GM18907 (cell line): Measurements from ENCODE around the gene BUB3.

Experiments
- ATAC-seq: cut with Tn5 transposase; IDR thresholded peaks from one replicate; pipeline ENCODE4 v1.9.1; 2021; ENCODE audit warnings: mild to moderate bottlenecking, moderate library complexity; ENCODE audit not compliant: unreplicated experiment

The BUB3 gene

GRCh38 chr10:123202506-123202905 is 48.3 kb downstream of the BUB3 start:
- no peak for ATAC-seq

- no peak for ATAC-seq
Observed at GRCh38 chr10:123203393-123204126, 49.4 kb downstream of the BUB3 start.

GRCh38 chr10:123204127-123204461 is 49.9 kb downstream of the BUB3 start:
- no peak for ATAC-seq

- no peak for ATAC-seq
Observed at GRCh38 chr10:123205041-123205440, 50.8 kb downstream of the BUB3 start.

GRCh38 chr10:123212063-123212462 is 57.9 kb downstream of the BUB3 start:
- ATAC-seq = no peak

GRCh38 chr10:123212640-123213039 is 58.4 kb downstream of the BUB3 start:
- ATAC-seq = no peak

GRCh38 chr10:123213192-123213591 is 59.0 kb downstream of the BUB3 start:
- no peak for ATAC-seq
